SK-N-DZ (cell line): ENCODE results near the gene OR52N1. TPM values are rescaled to one million over a fixed set of nuclear protein-coding genes. Genes with fewer than 3 reads are reported as not detected.
A peak's percentile ranks its signal among the peaks of the same experiment; 100 is the strongest.

Experiments used
- DNase-seq: peaks from one replicate; pipeline ENCODE4 v3.0.0-alpha.2; 2015; ENCODE audit warnings: low spot score
- polyA plus RNA-seq, 2 experiments: library from polyadenylated mRNA; depleted of rRNA; stranded (reverse); fragments of >200 nt; gene quantifications; 2 replicates each; pipeline ENCODE4 v1.2.3, GENCODE V29; 2014

The OR52N1 gene
- not detected in 2 replicates for polyA plus RNA-seq (2014; cell fraction: cytosol; rRNA removed)
- polyA plus RNA-seq (2014; cell fraction: nucleus; rRNA removed): not detected in 2 replicates

- no peak for DNase-seq
Observed at GRCh38 chr11:5791165-5791564, at the start of gene OR52N1. OR52N1 (minus strand) TSS chr11:5791265; CDS start chr11:5788816, 2,449 bp downstream.

DNA sequence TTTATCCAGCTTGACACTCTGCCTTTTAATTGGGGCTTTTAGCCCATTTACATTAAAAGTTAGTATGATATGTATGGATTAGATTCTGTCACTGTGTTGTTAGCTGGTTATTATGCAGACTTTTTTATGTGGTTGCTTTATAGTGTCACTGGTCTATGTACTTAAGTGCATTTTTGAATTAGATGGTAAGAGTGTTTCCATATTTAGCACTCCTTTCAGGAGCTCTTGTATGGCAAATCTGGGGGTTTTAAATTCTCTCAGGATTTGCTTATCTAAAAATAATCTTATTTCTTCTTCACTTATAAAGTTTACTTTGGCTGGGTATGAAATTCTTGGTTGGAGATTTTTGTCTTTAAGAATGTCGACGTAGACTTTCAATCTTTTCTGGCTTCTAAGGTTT is 46.6 kb upstream of the OR52N1 start:
- no peak for DNase-seq

DNA sequence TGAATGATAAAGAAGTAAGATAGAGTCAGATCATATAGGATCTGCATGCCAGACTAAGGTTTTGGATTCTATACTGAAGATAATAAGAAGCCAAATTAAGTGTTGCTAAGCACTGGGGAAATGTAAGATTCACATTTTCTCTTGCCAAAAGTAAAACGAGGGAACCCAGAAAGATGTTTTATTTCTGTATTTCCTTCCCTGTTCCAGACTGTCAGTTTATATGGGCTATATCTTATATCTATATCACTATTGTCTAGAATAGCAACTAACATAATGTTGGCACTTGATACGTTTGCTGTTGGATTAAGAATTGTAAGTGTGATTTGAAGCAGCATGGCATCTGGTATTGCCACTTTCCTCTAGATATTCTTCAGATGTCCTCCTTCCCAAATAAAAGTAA is 42.4 kb upstream of the OR52N1 start:
- DNase-seq: no peak

DNA sequence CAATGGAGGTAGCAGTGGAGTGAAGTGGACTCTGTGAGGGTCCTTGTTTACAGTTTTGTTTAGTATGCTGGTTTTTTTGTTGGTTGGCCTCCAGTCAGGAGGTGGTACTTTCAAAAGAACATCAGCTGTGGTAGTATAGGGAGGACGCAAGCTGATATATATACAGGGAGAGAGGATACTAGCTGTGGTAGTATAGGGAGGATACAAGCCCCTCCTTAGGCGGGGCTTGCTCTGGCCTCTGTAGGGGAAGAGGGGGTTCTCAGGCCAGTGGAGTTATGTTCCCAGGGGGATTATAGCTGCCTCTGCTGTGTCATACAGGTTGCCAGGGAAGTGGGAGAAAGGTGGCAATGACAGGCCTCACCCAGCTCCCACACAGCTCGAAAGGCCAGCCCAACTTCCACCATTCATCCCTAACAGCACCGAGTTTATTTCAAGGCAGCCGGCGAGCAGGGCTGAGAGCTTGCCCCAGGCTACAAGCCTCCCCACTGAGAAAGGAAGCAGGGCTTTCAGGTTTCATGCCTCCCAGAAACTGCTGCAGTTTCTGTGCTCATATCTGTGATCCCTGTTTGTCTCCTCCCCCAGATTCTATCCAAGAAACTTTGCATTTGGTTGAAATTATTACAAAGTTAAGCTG is 40.2 kb upstream of the OR52N1 start:
- DNase-seq: no peak

GRCh38 chr11:5818245-5818886 is 27.3 kb upstream of the OR52N1 start:
- DNase-seq: no peak

DNA sequence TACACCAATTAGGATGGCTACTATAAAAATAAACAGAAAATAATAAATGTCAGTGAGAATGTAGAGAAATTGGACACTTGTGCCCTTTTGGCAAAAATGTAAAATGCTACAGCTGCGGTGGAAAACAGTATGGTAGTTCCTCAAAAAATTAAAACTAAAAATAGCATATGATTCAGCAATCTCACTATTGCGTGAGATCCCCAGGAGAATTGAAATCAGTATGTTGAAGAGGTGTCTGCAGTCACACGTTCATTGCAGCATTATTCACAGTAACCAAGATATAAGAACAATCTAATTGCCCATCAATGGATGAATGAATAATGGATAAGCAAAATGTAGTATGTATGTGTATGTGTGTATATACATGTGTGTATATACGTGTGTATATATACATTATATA is 24.5 kb upstream of the OR52N1 start:
- no peak for DNase-seq

GRCh38 chr11:5809905-5810795 is 19.1 kb upstream of the OR52N1 start:
- no peak for DNase-seq

DNA sequence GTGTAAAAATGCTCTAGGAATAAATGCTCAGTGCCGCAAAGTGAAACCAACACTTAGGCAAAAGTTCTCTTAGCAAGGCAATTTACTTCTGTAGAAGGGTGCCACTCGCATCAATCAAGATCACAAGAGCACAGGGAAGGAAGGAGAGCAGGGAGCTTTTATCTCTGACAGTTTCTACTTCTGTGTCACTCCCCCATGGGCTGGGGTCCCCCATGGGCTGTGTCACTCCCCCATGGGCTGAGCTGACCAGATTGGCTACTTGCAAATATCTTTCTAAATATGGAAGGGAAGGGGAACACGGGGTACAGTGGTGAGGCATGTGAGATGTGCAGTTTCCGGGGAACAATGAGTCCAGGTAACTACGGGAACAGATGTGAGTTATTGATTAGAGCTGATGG is 18.1 kb upstream of the OR52N1 start:
- DNase-seq: no peak

- DNase-seq: peak; percentile 56
Observed at GRCh38 chr11:5808500-5809121, 17.5 kb upstream of the OR52N1 start, which contains the start of gene OR52N2. OR52N2 (plus strand) TSS chr11:5808924; CDS start chr11:5820336, 11,412 bp downstream.

GRCh38 chr11:5807580-5807979 is 16.5 kb upstream of the OR52N1 start:
- DNase-seq: no peak

- no peak for DNase-seq
Observed at GRCh38 chr11:5803982-5804381, 12.9 kb upstream of the OR52N1 start.

DNA sequence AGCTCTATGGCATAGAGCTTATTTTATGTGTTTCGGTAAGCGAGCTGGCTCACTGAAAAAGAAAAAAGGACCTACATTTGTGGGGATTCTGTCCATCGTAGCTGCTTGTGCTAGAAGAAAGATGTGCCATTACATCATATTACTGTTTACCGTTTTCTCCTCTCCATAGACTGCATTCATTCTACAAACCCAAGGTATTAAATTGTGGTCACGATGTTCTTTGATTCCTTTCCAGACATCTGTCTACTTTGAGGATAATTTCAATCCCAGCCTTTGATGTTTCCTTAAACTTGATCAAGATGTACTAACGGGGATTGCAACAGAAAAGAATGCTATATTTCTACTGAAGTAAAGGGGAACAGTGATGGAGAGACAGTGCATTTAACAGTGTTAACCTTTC is 5.5 kb upstream of the OR52N1 start:
- DNase-seq: no peak

- DNase-seq: no peak
Observed at GRCh38 chr11:5783255-5783654, 7.8 kb downstream of the OR52N1 start, which contains the start of gene OR52N5. OR52N5 (minus strand) TSS chr11:5783355; CDS start chr11:5778634, 4,721 bp downstream.

GRCh38 chr11:5767056-5767455 is 24.0 kb downstream of the OR52N1 start:
- DNase-seq: no peak

DNA sequence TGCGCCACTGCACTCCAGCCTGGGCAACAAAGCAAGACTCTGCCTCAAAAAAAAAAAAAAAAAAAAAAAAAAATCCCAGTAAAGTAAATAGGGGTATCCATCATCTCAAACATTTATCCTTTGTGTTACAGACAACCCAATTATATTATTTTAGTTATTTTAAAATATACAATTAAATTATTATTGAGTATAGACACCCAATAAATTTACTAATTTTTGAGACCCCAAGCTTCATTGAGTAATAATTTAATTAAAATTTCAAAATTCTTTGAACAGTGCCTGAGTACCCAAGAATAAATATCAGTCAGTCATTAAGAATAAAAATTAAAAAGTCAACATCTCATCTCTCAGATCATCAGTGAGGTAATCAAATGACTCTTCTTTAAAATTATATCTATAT is 37.1 kb downstream of the OR52N1 start, which contains the start of gene OR52N4:
TSS of gene OR52N4 (plus strand) at position 301 of the 400 bp plus-strand sequence. CDS start 498 bp downstream, outside the sequence.
- no peak for DNase-seq

- no peak for DNase-seq
Observed at GRCh38 chr11:5749836-5750235, 41.2 kb downstream of the OR52N1 start.

DNA sequence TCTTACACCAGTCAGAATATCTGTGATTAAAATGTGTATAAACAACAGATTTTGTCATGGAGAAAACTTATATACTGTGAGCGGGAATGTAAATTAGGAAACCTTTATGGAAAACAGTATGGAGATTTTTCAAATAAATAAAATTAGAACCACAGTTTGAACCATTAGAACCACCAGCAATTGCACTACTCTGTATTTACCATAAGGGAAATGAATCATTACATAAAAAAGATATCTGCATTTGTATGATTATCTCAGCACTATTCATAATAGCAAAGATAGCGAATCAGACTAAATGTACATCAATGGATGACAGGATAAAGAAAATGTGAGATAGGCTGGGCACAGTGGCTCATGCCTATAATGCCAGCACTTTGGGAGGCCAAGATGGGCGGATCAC is 44.5 kb downstream of the OR52N1 start:
- DNase-seq: no peak

GRCh38 chr11:5738431-5738830 is 52.6 kb downstream of the OR52N1 start:
- no peak for DNase-seq

- no peak for DNase-seq
Observed at GRCh38 chr11:5737670-5738392, 53.2 kb downstream of the OR52N1 start.

- DNase-seq: no peak
Observed at GRCh38 chr11:5737091-5737490, 54.0 kb downstream of the OR52N1 start.
